ENCODE data around the gene DDX46.
"Not testable (repeated sequence)": the region's sequence is repeated elsewhere in the genome, so short reads cannot be mapped to it uniquely, and the experiment has no call there.

Gene DDX46

GRCh38 chr5:134758504-134759341 is at the start of gene DDX46:
TSS of gene DDX46 (plus strand) at chr5:134758779. CDS start at chr5:134758939, 160 bp downstream.
- DNase-seq = peak; percentile 70

- no peak for DNase-seq
Observed at GRCh38 chr5:134714120-134714519, 44.5 kb upstream of the DDX46 start.

- no peak for DNase-seq
Observed at GRCh38 chr5:134714541-134714940, 44.0 kb upstream of the DDX46 start.

- not testable (repeated sequence) for DNase-seq
Observed at GRCh38 chr5:134715466-134715865, 43.1 kb upstream of the DDX46 start.

- no peak for DNase-seq
Observed at GRCh38 chr5:134724872-134725271, 33.7 kb upstream of the DDX46 start.

- DNase-seq = no peak
Observed at GRCh38 chr5:134732819-134733218, 25.8 kb upstream of the DDX46 start.

GRCh38 chr5:134735243-134735642 is 23.3 kb upstream of the DDX46 start:
- no peak for DNase-seq

GRCh38 chr5:134736173-134736812 is 22.3 kb upstream of the DDX46 start:
- DNase-seq = no peak

GRCh38 chr5:134738133-134738962 is 20.2 kb upstream of the DDX46 start, which contains the start of gene CAMLG:
TSS of gene CAMLG (plus strand) at chr5:134738548. CDS start at chr5:134738621, 73 bp downstream.
- peak; percentile 87 for DNase-seq

GRCh38 chr5:134738963-134739661 is 19.5 kb upstream of the DDX46 start:
- DNase-seq = peak; percentile 22

- no peak for DNase-seq
Observed at GRCh38 chr5:134741052-134741451, 17.5 kb upstream of the DDX46 start.

- DNase-seq = no peak
Observed at GRCh38 chr5:134742134-134742533, 16.4 kb upstream of the DDX46 start.

GRCh38 chr5:134749415-134749814 is 9.2 kb upstream of the DDX46 start:
- no peak for DNase-seq

- no peak for DNase-seq
Observed at GRCh38 chr5:134758176-134758503, 439 bp upstream of the DDX46 start.

- not testable (repeated sequence) for DNase-seq
Observed at GRCh38 chr5:134767528-134768291, 9.1 kb downstream of the DDX46 start.

- no peak for DNase-seq
Observed at GRCh38 chr5:134769206-134769605, 10.6 kb downstream of the DDX46 start.

- DNase-seq = no peak
Observed at GRCh38 chr5:134772461-134773125, 14.0 kb downstream of the DDX46 start.

GRCh38 chr5:134777366-134777765 is 18.8 kb downstream of the DDX46 start:
- no peak for DNase-seq

GRCh38 chr5:134784241-134784920 is 25.8 kb downstream of the DDX46 start:
- no peak for DNase-seq

- DNase-seq = no peak
Observed at GRCh38 chr5:134784946-134785620, 26.5 kb downstream of the DDX46 start.

Data from NCI-H526 treated with DMSO at 0.1 percent for 48 hours (cell line).